K562 (cell line): ENCODE results near the gene DAP.
"Not testable (repeated sequence)": the region's sequence is repeated elsewhere in the genome, so short reads cannot be mapped to it uniquely, and the experiment has no call there.

Source experiments
- ATF6 ChIP-seq: sonication (generic); formaldehyde crosslinking; IDR thresholded peaks from 2 replicates; pipeline ENCODE4 v1.4.0; 2020; ENCODE audit warnings: mild to moderate bottlenecking, missing genetic modification reagents
- DNMT1 ChIP-seq: fragments of 450-650 bp; IDR thresholded peaks from 2 replicates; pipeline ENCODE4 v1.6.1; 2016; ENCODE audit warnings: antibody characterized with exemption, mild to moderate bottlenecking
- EZH2 ChIP-seq: IDR thresholded peaks from 2 replicates; pipeline ENCODE4 v1.6.1; 2012; ENCODE audit warnings: low read depth, mild to moderate bottlenecking, inconsistent platforms, low read length, borderline replicate concordance
- FOXP4 ChIP-seq: sonication (generic); formaldehyde crosslinking; IDR thresholded peaks from 2 replicates; pipeline ENCODE4 v1.8.0; 2022; ENCODE audit warnings: mild to moderate bottlenecking, missing genetic modification reagents, borderline replicate concordance
- HDGF ChIP-seq: fragments of 450-650 bp; IDR thresholded peaks from 2 replicates; pipeline ENCODE4 v1.6.1; 2016
- NBN ChIP-seq: fragments of 450-650 bp; IDR thresholded peaks from 2 replicates; pipeline ENCODE4 v1.6.1; 2016; ENCODE audit warnings: low read depth, mild to moderate bottlenecking
- PHB ChIP-seq: fragments of 250-450 bp; sonication (Bioruptor Pico); IDR thresholded peaks from 2 replicates; pipeline ENCODE4 v1.5.0; 2021
- RAD21 ChIP-seq, 2 experiments: fragments of 250-450 bp in 1 of 2; fragments of 450-650 bp in 1 of 2; sonication (Bioruptor Pico) in 1 of 2; formaldehyde crosslinking in 1 of 2; IDR thresholded peaks in 1 of 2; conservative IDR thresholded peaks in 1 of 2; 2 replicates each; pipeline versions ENCODE4 v1.4.0 to v1.8.0; 2020 to 2022; ENCODE audit warnings: mild to moderate bottlenecking in 2 of 2, moderate library complexity in 1 of 2
- SMARCA5 ChIP-seq: fragments of 450-650 bp; IDR thresholded peaks from 2 replicates; pipeline ENCODE4 v1.6.1; 2016
- SMARCE1 ChIP-seq: fragments of 450-650 bp; IDR thresholded peaks from 2 replicates; pipeline ENCODE4 v1.7.1; 2016; ENCODE audit warnings: mild to moderate bottlenecking
- ZNF12 ChIP-seq: sonication (generic); formaldehyde crosslinking; IDR thresholded peaks from 2 replicates; pipeline ENCODE4 v1.4.0; 2020; ENCODE audit warnings: mild to moderate bottlenecking, missing genetic modification reagents
- TF ChIP-seq, protein P1 (sequence below), 3 experiments: IDR thresholded peaks in 2 of 3; conservative IDR thresholded peaks in 1 of 3; 2 replicates each; pipeline ENCODE4 v1.5.1; 2011 to 2012; ENCODE audit warnings: low read length in 3 of 3, mild to moderate bottlenecking in 3 of 3, control low read depth in 2 of 3, improper control_type of control experiment in 1 of 3, inconsistent platforms in 1 of 3, low read depth in 1 of 3, mixed read lengths in 1 of 3, moderate library complexity in 1 of 3; ENCODE audit not compliant: insufficient read depth in 2 of 3

DNA sequence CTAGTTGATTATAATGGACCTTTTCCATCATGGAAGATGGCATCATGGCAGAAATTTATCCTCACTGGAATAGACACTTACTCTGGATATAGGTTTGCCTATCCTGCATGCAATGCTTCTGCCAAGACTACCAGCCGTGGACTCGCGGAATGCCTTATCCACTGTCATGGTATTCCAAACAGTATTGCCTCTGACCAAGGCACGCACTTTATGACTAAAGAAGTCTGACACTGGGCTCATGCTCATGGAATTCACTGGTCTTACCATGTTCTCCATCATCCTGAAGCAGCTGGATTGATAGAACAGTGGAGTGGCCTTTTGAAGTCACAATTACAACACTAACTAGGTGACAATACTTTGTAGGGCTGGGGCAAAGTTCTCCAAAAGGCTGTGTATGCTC is 40.3 kb downstream of the DAP start:
- not testable (repeated sequence) for TF ChIP-seq NBN; SMARCE1; RAD21 (CRISPR knock-in tag; conservative IDR thresholded peaks at IDR 0.05 in 1 of 2, IDR thresholded peaks at IDR 0.05 in 1 of 2); EZH2; SMARCA5; HDGF; ATF6 (CRISPR knock-in tag); DNMT1; PHB (CRISPR knock-in tag); ZNF12 (CRISPR knock-in tag); FOXP4
- TF ChIP-seq, protein P1, sequence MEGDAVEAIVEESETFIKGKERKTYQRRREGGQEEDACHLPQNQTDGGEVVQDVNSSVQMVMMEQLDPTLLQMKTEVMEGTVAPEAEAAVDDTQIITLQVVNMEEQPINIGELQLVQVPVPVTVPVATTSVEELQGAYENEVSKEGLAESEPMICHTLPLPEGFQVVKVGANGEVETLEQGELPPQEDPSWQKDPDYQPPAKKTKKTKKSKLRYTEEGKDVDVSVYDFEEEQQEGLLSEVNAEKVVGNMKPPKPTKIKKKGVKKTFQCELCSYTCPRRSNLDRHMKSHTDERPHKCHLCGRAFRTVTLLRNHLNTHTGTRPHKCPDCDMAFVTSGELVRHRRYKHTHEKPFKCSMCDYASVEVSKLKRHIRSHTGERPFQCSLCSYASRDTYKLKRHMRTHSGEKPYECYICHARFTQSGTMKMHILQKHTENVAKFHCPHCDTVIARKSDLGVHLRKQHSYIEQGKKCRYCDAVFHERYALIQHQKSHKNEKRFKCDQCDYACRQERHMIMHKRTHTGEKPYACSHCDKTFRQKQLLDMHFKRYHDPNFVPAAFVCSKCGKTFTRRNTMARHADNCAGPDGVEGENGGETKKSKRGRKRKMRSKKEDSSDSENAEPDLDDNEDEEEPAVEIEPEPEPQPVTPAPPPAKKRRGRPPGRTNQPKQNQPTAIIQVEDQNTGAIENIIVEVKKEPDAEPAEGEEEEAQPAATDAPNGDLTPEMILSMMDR (IDR thresholded peaks at IDR 0.05 in 2 of 3, conservative IDR thresholded peaks at IDR 0.05 in 1 of 3; ENCODE audit: insufficient read depth in 2 of 3, low read depth in 1 of 3, low read length in 3 of 3): not testable (repeated sequence)
